Spleen (tissue), 11 donors: ENCODE results near the gene HPGDS. TPM values are rescaled to one million over a fixed set of nuclear protein-coding genes. Genes with fewer than 3 reads are reported as not detected.
"Not testable (repeated sequence)": the region's sequence is repeated elsewhere in the genome, so short reads cannot be mapped to it uniquely, and the experiment has no call there.

ENCODE experiments used
- DNase-seq: peaks from one replicate; pipeline ENCODE4 v3.0.0-alpha.2; 2020
- H3K27ac ChIP-seq, 8 donors: fragments of 200-600 bp; sonication (generic) in 7 of 8; 1 replicate in 4 of 8; 2 replicates in 4 of 8; pipeline versions ENCODE4 v1.5.0 to v1.8.0; 2016 to 2021; ENCODE audit warnings: inconsistent platforms in 4 of 8, mild to moderate bottlenecking in 4 of 8, moderate library complexity in 1 of 8
- H3K27me3 ChIP-seq, 7 donors: fragments of 200-600 bp; sonication (generic) in 6 of 7; replicated peaks in 1 of 7; 1 replicate in 4 of 7; 2 replicates in 3 of 7; pipeline versions ENCODE4 v1.5.0 to v1.8.0; 2016 to 2021; ENCODE audit warnings: inconsistent platforms in 3 of 7, mild to moderate bottlenecking in 1 of 7
- H3K36me3 ChIP-seq, 6 donors: fragments of 200-600 bp; sonication (generic) in 5 of 6; 1 replicate in 4 of 6; 2 replicates in 2 of 6; pipeline versions ENCODE4 v1.5.0 to v1.8.0; 2016 to 2021; ENCODE audit warnings: inconsistent platforms in 2 of 6
- H3K4me1 ChIP-seq, 6 donors: fragments of 200-600 bp; sonication (generic) in 5 of 6; 1 replicate in 3 of 6; 2 replicates in 3 of 6; pipeline versions ENCODE4 v1.5.0 to v1.8.0; 2016 to 2021; ENCODE audit warnings: inconsistent platforms in 3 of 6
- H3K4me3 ChIP-seq, 8 donors: fragments of 200-600 bp; sonication (generic) in 7 of 8; 1 replicate in 4 of 8; 2 replicates in 4 of 8; pipeline versions ENCODE4 v1.5.0 to v1.8.0; 2016 to 2021; ENCODE audit warnings: inconsistent platforms in 4 of 8, mild to moderate bottlenecking in 4 of 8, moderate library complexity in 2 of 8
- H3K9me3 ChIP-seq, 8 donors: fragments of 200-600 bp; sonication (generic) in 7 of 8; 1 replicate in 4 of 8; 2 replicates in 4 of 8; pipeline versions ENCODE4 v1.5.0 to v1.8.0; 2016 to 2021; ENCODE audit warnings: inconsistent platforms in 4 of 8
- CTCF ChIP-seq, 11 experiments: fragments of 200-600 bp in 7 of 11; fragments of 450-650 bp in 4 of 11; sonication (generic) in 4 of 11; IDR thresholded peaks in 8 of 11; conservative IDR thresholded peaks in 3 of 11; 1 replicate in 7 of 11; 2 replicates in 4 of 11; pipeline versions ENCODE4 v1.4.0 to v1.8.0; 2016 to 2021; ENCODE audit warnings: antibody characterized with exemption in 11 of 11, inconsistent platforms in 4 of 11, mild to moderate bottlenecking in 1 of 11
- POLR2A ChIP-seq, 3 donors: fragments of 450-650 bp; IDR thresholded peaks; one replicate each; pipeline ENCODE4 v1.5.1; 2017; ENCODE audit warnings: antibody characterized with exemption in 3 of 3, mild to moderate bottlenecking in 1 of 3
- POLR2AphosphoS5 ChIP-seq, 3 donors: sonication (generic); formaldehyde crosslinking; IDR thresholded peaks; one replicate each; pipeline ENCODE4 v1.5.1; 2017; ENCODE audit warnings: antibody characterized with exemption in 3 of 3
- WGBS, 5 donors: extraction: QIAGEN DNeasy Blood & Tissue Kit in 3 of 5; methylation state at CpG; one replicate each; pipeline versions ENCODE4 v1.1.5 to v1.1.7; 2013 to 2018; 5-methylcytosine and 5-hydroxymethylcytosine counted together
- intact Hi-C: fragments of 100-400 bp; cut with DNase I; formaldehyde crosslinking; loops from one replicate; pipeline ENCODE4 v1.15.0; 2023; ENCODE audit warnings: low total_unique reads
- polyA plus RNA-seq, 3 donors: library from polyadenylated mRNA; stranded (reverse); fragments of 200-250 nt; gene quantifications; one replicate each; pipeline ENCODE4 v1.2.1, GENCODE V29; 2013
- total RNA-seq, 7 donors: library from RNA; depleted of rRNA in 3 of 7; stranded (reverse); fragments of >200 nt in 3 of 7; fragmentation: NEBNext Ultra II Directional in 4 of 7; extraction: Animal tissue kit (Norgen Biotek cat#: 25700) in 4 of 7; gene quantifications; one replicate each; pipeline versions ENCODE4 v1.1.0 to v1.2.1, GENCODE V29; 2016 to 2021
- donor health status: healthy with polysubstance abuse.
- donor health status: DM: no; HTN: no; CAD: no; lungs with moderate emphysema.
- donor health status: DM: no; HTN: no; CAD: no.
- donor health status: Bipolar disorder and iron deficiency.
- donor health status: healthy.
- donor health status: DM: no; HTN: no; CAD: no.
- donor health status: DM: yes; HTN: yes; CAD: no.

HPGDS gene
- total and polyA plus RNA-seq, 10 donors: 0.04 to 2.2 (median 0.42) TPM; not detected in 4

- TF ChIP-seq CTCF (IDR thresholded peaks at IDR 0.05 in 8 of 11, conservative IDR thresholded peaks at IDR 0.05 in 3 of 11) (peak in 8 of 11 experiments; percentile 14 to 60 (median 44)), POLR2AphosphoS5 (IDR thresholded peaks at IDR 0.05) (no peak), POLR2A (IDR thresholded peaks at IDR 0.05) (no peak)
- no peak overlapping the region for H3K27ac ChIP-seq
- H3K9me3 ChIP-seq: no peaks in the 10 kb centered on the region
- peaks cover 0 to 15% (median 8%) of the 10 kb centered on the region in 6 donors for H3K4me1 ChIP-seq
- WGBS, 5 donors: 49 to 56% (median 53%) methylated on average over 2 of the region's 2 CpGs
- no peak overlapping the region for H3K4me3 ChIP-seq
- no peak for DNase-seq
- intact Hi-C loops: loop anchor here (10.0 kb wide), 2 partner anchors 90 to 290 kb away; no protein-coding TSS in a partner anchor
- no peaks in the 10 kb centered on the region for H3K27me3 ChIP-seq
- no peaks in the 10 kb centered on the region for H3K36me3 ChIP-seq
Measured at GRCh38 chr4:94304365-94304971, 38.2 kb downstream of the HPGDS start.

- H3K36me3 ChIP-seq: no peaks in the 10 kb centered on the region
- 83 to 96% (median 91%) methylated on average over 2 of the region's 2 CpGs for WGBS, 5 donors
- no peak overlapping the region for H3K27ac ChIP-seq
- H3K4me1 ChIP-seq: peaks cover 0 to 14% (median 7%) of the 10 kb centered on the region in 6 donors
- no peak for TF ChIP-seq CTCF (IDR thresholded peaks at IDR 0.05 in 8 of 11, conservative IDR thresholded peaks at IDR 0.05 in 3 of 11)
- no peak for TF ChIP-seq POLR2AphosphoS5 (IDR thresholded peaks at IDR 0.05)
- no peak for TF ChIP-seq POLR2A (IDR thresholded peaks at IDR 0.05)
- intact Hi-C loops: loop anchor here (10.0 kb wide), 2 partner anchors 93 to 293 kb away; no protein-coding TSS in a partner anchor
- no peak overlapping the region for H3K4me3 ChIP-seq
- no peaks in the 10 kb centered on the region for H3K9me3 ChIP-seq
- no peak for DNase-seq
- H3K27me3 ChIP-seq: no peaks in the 10 kb centered on the region
Measured at GRCh38 chr4:94302191-94302590, 40.4 kb downstream of the HPGDS start.

- no peak for DNase-seq
- Histone ChIP-seq H3K27ac (no peak overlapping the region), H3K9me3 (no peaks in the 10 kb centered on the region), H3K4me1 (no peaks in the 10 kb centered on the region), H3K36me3 (no peaks in the 10 kb centered on the region), H3K27me3 (no peaks in the 10 kb centered on the region), H3K4me3 (no peak overlapping the region)
- TF ChIP-seq CTCF (IDR thresholded peaks at IDR 0.05 in 8 of 11, conservative IDR thresholded peaks at IDR 0.05 in 3 of 11) (no peak), POLR2AphosphoS5 (IDR thresholded peaks at IDR 0.05) (no peak), POLR2A (IDR thresholded peaks at IDR 0.05) (no peak)
- intact Hi-C loops: no loop called here
- 75 to 87% (median 83%) methylated on average over 4 of the region's 4 CpGs for WGBS, 5 donors
Measured at GRCh38 chr4:94298725-94299252, 43.8 kb downstream of the HPGDS start.

GRCh38 chr4:94295473-94295872, 47.2 kb downstream of the HPGDS start:
- H3K9me3 ChIP-seq, H3K27me3 ChIP-seq, intact Hi-C loops, DNase-seq, H3K4me3 ChIP-seq, H3K4me1 ChIP-seq, H3K27ac ChIP-seq: not testable (repeated sequence)
- WGBS, 5 donors: 39 to 72% (median 68%) methylated on average over 6 of the region's 6 CpGs
- peaks cover 0 to 24% (median 10%) of the 10 kb centered on the region in 6 donors for H3K36me3 ChIP-seq

GRCh38 chr4:94293981-94294380, 48.7 kb downstream of the HPGDS start:
- H3K27ac ChIP-seq, H3K27me3 ChIP-seq, H3K9me3 ChIP-seq, H3K4me1 ChIP-seq, intact Hi-C loops, DNase-seq, H3K4me3 ChIP-seq: not testable (repeated sequence)
- 92 to 98% (median 96%) methylated on average over 4 of the region's 4 CpGs for WGBS, 5 donors
- H3K36me3 ChIP-seq: peaks cover 0 to 38% (median 20%) of the 10 kb centered on the region in 6 donors
